A549 (cell line): ENCODE results near the gene U2AF1L4.

Experiments
- BHLHE40 ChIP-seq: IDR thresholded peaks from 2 replicates; pipeline ENCODE4 v1.6.1; 2012; ENCODE audit warnings: low read depth, low read length, inconsistent platforms
- CTCF ChIP-seq: fragments of >200 bp; sonication (Bioruptor Twin); formaldehyde crosslinking; IDR thresholded peaks from 3 replicates; pipeline ENCODE4 v1.5.1; 2016
- HOXB13 ChIP-seq: fragments of 250-450 bp; sonication (Bioruptor Pico); IDR thresholded peaks from 2 replicates; pipeline ENCODE4 v1.5.0; 2020; ENCODE audit warnings: low read depth, mild to moderate bottlenecking, moderate library complexity
- POLR2A ChIP-seq: IDR thresholded peaks from 2 replicates; pipeline ENCODE4 v1.6.1; 2012; ENCODE audit warnings: mild to moderate bottlenecking, low read length
- POLR2AphosphoS2 ChIP-seq: conservative IDR thresholded peaks from 2 replicates; pipeline ENCODE4 v1.6.1; 2012; ENCODE audit warnings: low read length, improper control_type of control experiment, inconsistent platforms
- TF ChIP-seq, protein P1 (sequence below): fragments of 200-600 bp; sonication (generic); IDR thresholded peaks from 2 replicates; pipeline ENCODE4 v1.6.1; 2016; ENCODE audit warnings: antibody characterized with exemption, mild to moderate bottlenecking, moderate library complexity
- TF ChIP-seq, protein P2 (sequence below): fragments of 250-450 bp; sonication (Bioruptor Pico); IDR thresholded peaks from 2 replicates; pipeline ENCODE4 v1.5.0; 2021; ENCODE audit warnings: mild to moderate bottlenecking, moderate library complexity, borderline replicate concordance

DNA sequence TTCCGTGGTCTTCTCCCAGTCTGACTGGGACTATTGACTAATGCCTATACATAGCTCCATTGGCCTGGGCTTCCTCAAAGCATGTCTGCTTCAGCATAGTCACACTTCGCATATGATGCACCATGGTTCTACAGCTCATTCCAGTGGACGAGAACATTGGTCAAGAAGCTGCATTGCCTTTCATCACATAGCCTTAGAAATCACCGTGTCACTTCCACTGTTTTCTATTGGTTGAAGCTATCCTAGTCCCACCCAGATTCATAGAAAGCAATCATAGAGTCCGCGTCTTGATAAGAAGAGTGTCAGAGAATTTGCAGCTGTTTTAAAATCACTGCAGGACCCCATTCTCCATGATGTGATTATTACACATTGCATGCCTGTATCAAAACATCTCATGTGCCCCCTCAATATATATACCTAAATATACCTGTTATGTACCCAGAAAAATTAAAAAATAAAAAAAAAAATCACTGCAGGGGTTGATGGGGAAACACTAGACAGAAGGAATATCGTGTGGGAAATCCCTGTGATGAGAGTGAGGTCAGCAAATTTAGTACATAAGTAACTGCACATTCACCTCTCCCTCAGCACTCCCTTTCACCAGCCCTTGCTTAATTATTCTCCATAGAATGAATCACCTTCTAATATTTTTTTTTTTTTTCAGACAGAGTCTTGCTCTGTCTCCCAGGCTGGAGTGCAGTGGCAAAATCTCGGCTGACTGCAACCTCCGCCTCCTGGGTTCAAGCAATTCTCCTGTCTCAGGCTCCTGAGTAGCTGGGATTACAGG is 28.0 kb upstream of the U2AF1L4 start:
- TF ChIP-seq CTCF (no peak), POLR2A (no peak), HOXB13 (CRISPR knock-in tag) (no peak), BHLHE40 (no peak), POLR2AphosphoS2 (no peak)
- TF ChIP-seq, protein P1, sequence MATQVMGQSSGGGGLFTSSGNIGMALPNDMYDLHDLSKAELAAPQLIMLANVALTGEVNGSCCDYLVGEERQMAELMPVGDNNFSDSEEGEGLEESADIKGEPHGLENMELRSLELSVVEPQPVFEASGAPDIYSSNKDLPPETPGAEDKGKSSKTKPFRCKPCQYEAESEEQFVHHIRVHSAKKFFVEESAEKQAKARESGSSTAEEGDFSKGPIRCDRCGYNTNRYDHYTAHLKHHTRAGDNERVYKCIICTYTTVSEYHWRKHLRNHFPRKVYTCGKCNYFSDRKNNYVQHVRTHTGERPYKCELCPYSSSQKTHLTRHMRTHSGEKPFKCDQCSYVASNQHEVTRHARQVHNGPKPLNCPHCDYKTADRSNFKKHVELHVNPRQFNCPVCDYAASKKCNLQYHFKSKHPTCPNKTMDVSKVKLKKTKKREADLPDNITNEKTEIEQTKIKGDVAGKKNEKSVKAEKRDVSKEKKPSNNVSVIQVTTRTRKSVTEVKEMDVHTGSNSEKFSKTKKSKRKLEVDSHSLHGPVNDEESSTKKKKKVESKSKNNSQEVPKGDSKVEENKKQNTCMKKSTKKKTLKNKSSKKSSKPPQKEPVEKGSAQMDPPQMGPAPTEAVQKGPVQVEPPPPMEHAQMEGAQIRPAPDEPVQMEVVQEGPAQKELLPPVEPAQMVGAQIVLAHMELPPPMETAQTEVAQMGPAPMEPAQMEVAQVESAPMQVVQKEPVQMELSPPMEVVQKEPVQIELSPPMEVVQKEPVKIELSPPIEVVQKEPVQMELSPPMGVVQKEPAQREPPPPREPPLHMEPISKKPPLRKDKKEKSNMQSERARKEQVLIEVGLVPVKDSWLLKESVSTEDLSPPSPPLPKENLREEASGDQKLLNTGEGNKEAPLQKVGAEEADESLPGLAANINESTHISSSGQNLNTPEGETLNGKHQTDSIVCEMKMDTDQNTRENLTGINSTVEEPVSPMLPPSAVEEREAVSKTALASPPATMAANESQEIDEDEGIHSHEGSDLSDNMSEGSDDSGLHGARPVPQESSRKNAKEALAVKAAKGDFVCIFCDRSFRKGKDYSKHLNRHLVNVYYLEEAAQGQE, result no peak
- TF ChIP-seq, protein P2, sequence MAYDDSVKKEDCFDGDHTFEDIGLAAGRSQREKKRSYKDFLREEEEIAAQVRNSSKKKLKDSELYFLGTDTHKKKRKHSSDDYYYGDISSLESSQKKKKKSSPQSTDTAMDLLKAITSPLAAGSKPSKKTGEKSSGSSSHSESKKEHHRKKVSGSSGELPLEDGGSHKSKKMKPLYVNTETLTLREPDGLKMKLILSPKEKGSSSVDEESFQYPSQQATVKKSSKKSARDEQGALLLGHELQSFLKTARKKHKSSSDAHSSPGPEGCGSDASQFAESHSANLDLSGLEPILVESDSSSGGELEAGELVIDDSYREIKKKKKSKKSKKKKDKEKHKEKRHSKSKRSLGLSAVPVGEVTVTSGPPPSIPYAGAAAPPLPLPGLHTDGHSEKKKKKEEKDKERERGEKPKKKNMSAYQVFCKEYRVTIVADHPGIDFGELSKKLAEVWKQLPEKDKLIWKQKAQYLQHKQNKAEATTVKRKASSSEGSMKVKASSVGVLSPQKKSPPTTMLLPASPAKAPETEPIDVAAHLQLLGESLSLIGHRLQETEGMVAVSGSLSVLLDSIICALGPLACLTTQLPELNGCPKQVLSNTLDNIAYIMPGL, result no peak
